Cardiac septum (tissue), 1 donor: ENCODE data around the gene HACD2. TPM values are rescaled to one million over a fixed set of nuclear protein-coding genes. Genes with fewer than 3 reads are reported as not detected.

Experiments used
- DNase-seq: peaks from one replicate; pipeline ENCODE4 v3.0.0-alpha.2; 2020; ENCODE audit warnings: low spot score
- intact Hi-C: fragments of 100-400 bp; cut with DNase I; formaldehyde crosslinking; loops from one replicate; pipeline ENCODE4 v1.14.0; 2022
- total RNA-seq: library from RNA; stranded (reverse); fragmentation: NEBNext Ultra II Directional; extraction: Animal tissue kit (Norgen Biotek cat#: 25700); gene quantifications from one replicate; pipeline ENCODE4 v1.2.1, GENCODE V29; 2021
- donor health status: DM: no; HTN: no; CAD: no.

The HACD2 gene
- total RNA-seq, 1 donor from 2014 or later: 12.3 TPM

- intact Hi-C loops: no loop called here
- DNase-seq: no peak
These were observed 2.5 kb downstream of the HACD2 start for GRCh38 chr3:123582315-123582714.

DNA sequence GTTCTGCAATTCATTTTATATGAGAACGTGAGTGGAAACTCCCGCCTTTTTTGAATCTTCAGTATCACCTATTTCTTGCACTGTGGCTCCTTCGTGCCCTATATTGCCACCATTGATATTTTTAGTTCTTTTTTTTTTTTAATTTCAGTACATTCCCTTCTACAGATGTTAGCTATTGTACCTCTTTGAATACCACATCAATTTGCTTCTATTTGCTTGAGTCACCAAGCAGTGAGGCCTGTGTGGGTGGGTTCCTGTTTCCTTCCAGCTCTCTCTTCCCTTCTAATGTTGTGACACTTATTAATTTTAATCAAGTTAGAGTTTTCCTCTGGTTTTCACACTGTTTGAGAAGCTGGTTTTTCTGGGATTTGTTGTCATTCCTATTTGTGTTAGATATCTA, 8.7 kb downstream of the HACD2 start:
- intact Hi-C loops: no loop called here
- no peak for DNase-seq

DNA sequence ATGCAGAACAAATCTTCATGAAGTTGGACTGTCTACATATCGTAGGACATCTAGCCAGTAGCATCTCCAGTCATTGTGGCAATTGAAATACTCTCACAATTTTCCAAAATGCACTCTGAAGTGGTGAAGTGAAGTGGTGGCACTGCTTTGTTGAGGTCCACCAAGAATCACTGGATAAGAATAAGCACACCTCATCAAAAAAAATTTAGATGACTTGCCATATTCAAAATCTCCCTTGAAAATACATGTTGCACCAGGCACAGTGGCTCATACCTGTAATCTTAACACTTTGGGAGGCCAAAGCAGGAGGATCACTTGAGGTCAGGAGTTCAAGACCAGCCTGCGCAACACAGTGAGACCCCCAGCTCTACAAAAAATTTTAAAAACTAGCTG, 12.9 kb downstream of the HACD2 start:
- DNase-seq: no peak

GRCh38 chr3:123571264-123571972, 13.4 kb downstream of the HACD2 start:
- no peak for DNase-seq
- intact Hi-C loops: no loop called here

More for the DNA sequence above, 12.9 kb downstream of the HACD2 start:
- intact Hi-C loops: no loop called here

GRCh38 chr3:123568875-123569274, 16.0 kb downstream of the HACD2 start:
- intact Hi-C loops: no loop called here
- DNase-seq: no peak

- intact Hi-C loops: no loop called here
- DNase-seq: no peak
These were observed 16.8 kb downstream of the HACD2 start for GRCh38 chr3:123568034-123568433.

GRCh38 chr3:123564056-123564455, 20.8 kb downstream of the HACD2 start:
- no peak for DNase-seq
- intact Hi-C loops: no loop called here

DNA sequence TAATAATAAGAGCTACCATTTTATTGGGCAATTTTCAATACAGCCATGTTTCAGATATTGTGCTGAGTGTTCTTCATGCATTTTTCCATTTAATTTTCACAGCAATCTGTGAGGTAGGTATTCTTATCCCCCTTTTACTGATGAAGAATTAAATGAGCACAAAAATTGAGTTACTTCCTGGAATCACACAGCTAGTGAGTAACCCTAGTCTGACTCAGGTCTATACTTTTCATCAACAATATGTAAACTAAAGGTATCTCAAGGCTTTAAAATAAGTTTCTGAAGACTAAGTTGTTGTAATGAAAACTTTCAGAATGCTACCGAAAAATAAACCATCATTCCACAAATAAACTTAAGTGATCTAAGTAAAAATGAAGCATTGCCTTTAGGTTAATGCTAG, 22.3 kb downstream of the HACD2 start:
- DNase-seq: no peak
- intact Hi-C loops: no loop called here

GRCh38 chr3:123561188-123561587, 23.7 kb downstream of the HACD2 start:
- intact Hi-C loops: no loop called here
- no peak for DNase-seq

DNA sequence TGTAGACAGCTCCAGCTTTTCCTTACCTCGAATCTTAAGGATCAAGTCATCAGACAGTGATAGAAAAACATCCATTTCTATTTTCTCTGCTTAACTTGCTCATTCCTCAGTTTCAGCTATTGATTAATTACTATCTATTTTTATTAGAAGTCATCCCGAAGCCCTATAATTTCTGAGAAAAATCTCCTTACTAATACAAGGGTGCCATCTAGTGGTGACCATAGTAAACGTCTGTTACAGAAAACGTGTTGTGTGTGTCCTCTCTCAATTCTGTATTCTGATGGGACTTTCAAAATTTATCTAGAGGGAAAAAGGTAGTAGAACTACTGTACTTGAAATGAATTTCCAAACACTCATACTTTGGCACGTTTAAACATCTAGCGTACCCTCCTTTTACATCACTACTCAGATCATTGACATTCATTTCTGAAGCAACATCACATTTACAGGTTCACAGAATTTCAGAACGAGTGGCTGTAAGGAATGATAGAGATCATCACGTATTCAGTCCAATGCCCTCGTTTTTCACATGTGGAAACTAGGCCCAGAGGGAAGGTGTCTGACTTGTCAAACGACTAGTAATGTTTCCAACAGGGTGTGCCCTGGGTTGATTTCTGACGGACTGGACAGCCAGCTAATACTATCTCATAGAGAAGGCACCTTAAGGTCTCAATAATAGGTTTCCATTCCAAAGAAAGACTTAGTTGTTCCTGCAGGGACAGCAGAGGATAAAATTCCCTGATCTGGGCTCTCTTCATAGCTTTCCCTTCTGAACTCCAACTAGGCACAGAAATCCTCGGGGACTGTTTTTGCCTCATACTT, 25.6 kb downstream of the HACD2 start:
- no peak for DNase-seq
- intact Hi-C loops: loop anchor here (5.0 kb wide), 1 partner anchor 232 kb away; no protein-coding TSS in a partner anchor

DNA sequence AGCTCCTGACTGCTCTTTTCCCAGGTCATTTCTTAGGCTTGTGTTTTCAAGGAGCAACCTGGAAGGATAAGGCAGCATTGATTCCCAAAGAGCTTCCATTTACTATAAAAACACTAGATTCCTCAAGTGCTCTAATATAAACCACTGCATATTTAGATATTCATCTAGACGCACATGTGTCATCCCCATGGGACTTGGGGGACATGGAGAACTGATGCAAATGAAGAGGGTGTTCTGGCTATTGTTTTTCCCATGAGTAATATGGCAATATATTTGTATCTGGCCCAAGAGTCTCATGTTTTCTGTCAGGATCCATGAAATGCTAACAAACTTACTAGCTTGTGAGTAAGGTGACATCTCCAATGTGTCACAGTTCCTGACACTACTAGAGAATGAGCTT, 31.3 kb downstream of the HACD2 start:
- DNase-seq: no peak
- intact Hi-C loops: no loop called here

- intact Hi-C loops: no loop called here
These were observed 32.1 kb downstream of the HACD2 start for GRCh38 chr3:123552768-123553167.

DNA sequence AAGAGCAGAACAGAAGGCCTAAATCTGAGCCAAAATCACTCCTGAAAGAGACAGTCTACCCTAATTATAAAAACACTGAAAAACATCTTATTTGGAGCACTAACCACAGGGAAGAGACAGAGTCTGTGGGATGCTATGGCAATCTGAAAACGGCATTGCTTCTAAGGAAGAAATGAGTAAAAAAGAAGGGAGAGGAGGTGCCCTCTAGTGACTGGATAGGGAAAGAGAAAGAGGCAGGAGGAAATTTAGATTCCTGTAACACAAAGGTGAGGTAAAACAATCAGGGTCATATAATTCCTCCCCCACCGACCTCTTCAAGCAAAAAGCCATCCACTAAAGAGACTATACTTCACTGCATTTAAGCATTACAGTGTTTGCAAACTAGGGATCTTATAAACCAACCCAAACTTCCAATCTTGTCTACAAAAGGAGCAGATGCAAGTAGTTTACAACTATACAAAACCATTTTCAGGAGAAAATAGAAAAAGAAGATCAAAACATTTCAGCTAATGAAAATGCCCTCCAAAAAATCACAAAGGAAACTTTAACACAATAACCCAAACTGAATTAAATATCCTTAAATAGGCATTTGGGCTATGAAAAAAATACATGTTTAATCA, 32.6 kb downstream of the HACD2 start:
- intact Hi-C loops: no loop called here
- no peak for DNase-seq

More at GRCh38 chr3:123552768-123553167, 32.1 kb downstream of the HACD2 start:
- no peak for DNase-seq

GRCh38 chr3:123547881-123548519, 36.9 kb downstream of the HACD2 start:
- intact Hi-C loops: loop anchor here (10.0 kb wide), 1 partner anchor 93 kb away; no protein-coding TSS in a partner anchor

DNA sequence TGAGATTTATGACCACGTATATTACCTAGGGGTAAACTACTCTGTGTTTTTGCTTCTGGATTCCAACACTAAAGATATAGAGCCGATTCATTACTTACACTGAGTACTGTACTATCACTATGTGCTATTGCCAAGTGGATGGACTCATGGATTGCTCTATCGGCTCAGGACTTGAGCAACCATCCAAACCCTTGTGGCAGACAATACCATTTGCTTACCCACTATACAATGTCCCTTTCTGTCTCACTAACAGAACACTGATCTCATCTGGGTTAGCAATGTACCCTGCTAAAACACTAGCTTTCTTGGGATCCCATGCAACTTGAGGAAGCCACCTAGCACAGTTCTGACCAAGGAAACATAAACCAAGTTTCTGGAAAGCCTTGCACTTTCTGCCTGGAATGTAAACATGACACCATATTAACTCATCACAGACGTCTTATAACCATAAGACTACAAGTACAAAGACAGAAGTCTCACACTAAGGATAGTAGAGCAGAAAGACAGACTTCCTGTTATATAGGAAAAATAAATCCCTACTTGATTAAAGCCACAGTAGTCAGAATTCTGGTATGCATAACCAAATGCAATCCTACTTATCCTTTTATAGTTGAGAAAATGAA, 38.6 kb downstream of the HACD2 start:
- intact Hi-C loops: loop anchor here (10.0 kb wide), 1 partner anchor 91 kb away; no protein-coding TSS in a partner anchor
- no peak for DNase-seq

More at GRCh38 chr3:123547881-123548519, 36.9 kb downstream of the HACD2 start:
- DNase-seq: no peak

GRCh38 chr3:123543950-123544349, 40.9 kb downstream of the HACD2 start:
- DNase-seq: no peak
- intact Hi-C loops: loop anchor here (10.0 kb wide), 1 partner anchor 89 kb away; no protein-coding TSS in a partner anchor

DNA sequence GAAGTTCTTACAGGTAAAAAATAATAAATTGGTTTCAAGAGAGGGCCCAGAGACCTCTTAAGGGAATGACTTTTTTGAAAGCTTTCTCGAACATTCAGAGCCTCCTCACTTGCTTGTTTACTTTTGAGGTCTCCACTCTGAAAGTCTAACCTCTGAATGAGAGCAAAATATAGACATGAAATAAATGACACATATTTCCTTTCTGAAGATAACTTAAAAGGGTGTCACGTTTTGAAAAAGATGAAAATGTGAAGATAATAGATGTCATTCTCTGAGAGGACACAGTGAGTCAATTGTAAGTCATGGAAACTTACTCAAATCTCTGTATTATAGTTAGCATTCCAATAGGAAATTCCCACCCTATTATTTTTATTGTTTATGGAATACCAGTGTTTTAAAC, 44.6 kb downstream of the HACD2 start:
- intact Hi-C loops: loop anchor here (10.0 kb wide), 1 partner anchor 85 kb away; no protein-coding TSS in a partner anchor

DNA sequence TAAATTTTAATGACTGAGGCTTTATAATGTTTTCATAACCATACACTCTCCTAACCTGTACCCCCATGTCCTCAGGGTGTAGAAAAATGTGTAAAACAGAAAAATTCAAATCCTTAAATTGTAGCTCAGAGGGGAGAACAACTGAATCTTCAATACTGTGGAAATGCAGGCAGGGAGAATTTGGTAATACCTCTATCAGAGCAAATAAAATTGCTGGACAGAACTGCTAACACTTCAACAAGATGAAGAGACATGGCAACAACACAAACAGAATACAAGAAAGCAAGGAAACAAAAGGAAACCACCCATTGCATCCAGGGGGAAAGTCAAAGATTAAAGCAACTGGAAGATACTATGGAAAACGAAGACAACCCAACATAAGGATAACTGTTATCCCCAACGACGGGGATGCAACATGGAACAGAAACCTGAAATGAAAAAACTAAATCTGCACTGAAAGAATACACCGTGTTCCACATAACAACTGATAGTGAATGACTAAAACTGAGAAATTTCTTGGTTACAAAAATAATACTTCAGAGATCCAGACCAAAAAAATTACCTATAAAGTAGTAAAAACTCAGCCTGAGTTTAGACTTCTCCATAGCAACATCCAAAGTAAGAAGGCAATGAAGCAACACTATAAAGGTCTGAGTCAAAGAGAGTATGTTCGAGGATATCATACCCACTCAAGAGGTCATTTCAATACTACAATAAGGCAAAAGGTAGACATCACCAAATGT, 48.5 kb downstream of the HACD2 start:
- no peak for DNase-seq
- intact Hi-C loops: no loop called here

More for the DNA sequence above, 44.6 kb downstream of the HACD2 start:
- DNase-seq: no peak

- intact Hi-C loops: no loop called here
- no peak for DNase-seq
These were observed 49.3 kb downstream of the HACD2 start for GRCh38 chr3:123535580-123535979.
